NCI-H226 (cell line): ENCODE results near the gene GDNF.

Source experiments
- DNase-seq: peaks from one replicate; pipeline ENCODE4 v3.0.0-alpha.2; 2015

GDNF gene

GRCh38 chr5:37776826-37777225 is 63.0 kb downstream of the GDNF start:
- DNase-seq, result peak; percentile 61

GRCh38 chr5:37774912-37775483 is 64.8 kb downstream of the GDNF start:
- no peak for DNase-seq

GRCh38 chr5:37773809-37774208 is 66.0 kb downstream of the GDNF start:
- peak; percentile 34 for DNase-seq

DNA sequence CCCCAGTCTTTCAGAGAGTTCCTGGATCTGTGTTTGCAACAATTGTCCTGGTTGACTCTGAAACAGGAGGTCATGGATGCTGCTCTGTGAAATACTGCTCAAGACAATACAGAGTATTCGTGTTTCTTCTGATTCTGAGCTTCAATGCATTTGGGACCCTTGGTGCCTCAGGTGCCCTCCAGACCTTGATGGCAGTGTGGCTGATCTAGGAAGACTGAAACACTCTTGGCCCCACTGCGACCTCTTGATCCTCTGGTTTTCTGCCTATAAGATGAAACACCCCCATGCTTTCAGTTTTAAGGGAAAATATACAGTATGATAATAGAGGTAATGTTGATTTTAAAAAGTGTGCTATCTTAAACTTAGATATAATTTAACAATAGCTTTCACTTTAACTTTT is 67.6 kb downstream of the GDNF start:
- DNase-seq, result no peak

DNA sequence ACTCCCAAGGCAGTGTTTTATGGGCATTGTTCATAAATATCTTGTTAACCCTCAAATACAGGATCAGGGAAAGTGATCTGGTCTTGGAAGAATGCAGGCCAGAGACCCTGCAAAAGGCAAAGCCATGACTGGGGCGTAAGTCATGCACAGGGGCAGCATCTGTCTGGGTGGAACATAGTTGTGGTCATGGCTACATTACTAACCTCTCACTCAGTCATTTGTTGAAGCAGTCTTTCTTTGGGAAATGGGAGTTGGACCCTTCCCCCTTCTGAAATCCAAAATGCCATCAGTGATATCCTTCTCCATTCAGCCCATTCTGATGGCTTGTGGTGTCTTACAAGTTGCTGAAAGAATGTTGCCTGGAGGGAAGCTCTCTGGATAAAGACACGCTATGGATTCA is 68.1 kb downstream of the GDNF start:
- DNase-seq, result peak; percentile 98

DNA sequence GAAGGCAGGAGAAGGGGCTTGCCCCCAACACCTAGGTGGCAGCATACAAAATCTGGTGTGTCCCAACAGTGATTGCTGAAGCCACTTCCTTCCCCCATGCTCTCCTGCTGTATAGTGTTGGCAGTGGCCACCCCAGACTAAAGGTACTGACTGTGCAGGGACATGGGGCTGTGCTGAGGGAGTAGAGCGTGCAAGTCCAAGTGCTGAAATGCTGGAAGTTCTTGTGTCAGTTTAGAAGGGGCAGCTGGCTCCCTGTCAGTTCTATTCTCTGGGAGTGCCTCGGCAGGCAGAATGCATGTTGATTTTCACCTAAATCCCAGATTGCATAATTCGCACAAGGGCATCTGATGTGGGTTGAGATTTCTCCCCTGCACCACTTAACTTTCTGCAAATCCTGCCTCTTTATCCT is 68.6 kb downstream of the GDNF start:
- DNase-seq, result no peak

- DNase-seq, result no peak
These were observed 69.1 kb downstream of the GDNF start for GRCh38 chr5:37770786-37771185.

DNA sequence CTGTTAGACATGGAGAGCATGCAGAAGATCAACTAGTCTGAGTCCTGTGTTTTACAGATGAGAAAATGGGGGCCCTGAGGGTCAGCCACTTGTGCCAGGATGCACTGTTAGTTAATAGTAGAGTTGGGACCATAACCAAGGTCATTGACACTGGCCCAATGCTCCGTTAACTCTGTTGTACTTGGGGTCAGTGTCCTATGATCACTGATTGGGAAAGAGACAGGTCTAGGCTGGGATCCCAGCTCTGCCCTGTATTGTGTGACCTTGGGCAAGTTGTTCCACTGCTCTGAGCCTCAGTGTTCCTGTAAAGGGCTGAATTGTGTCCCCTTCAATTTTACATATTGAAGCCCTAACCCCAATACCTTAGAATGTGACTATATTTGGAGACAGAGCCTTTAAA is 70.0 kb downstream of the GDNF start:
- DNase-seq, result no peak

GRCh38 chr5:37769108-37769507 is 70.7 kb downstream of the GDNF start:
- no peak for DNase-seq

DNA sequence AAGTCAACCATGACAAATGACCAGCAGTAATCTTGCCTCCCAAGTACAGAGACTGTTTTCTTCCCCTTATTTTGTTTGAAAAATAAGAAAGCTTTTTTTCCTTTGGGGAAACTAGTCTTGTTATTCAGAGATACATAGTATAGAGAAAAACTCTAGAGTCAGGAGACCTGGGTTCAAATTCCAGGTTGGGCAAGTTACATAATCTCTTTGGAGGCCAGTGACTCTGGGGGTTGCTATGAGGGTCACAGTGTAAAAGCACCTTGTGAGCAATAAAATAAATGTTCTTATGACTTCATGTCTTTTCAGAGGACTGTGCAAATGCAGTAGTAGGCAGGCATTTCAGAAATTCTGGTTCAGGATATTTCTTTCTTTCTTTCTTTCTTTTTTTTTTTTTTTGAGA is 71.5 kb downstream of the GDNF start:
- no peak for DNase-seq

DNA sequence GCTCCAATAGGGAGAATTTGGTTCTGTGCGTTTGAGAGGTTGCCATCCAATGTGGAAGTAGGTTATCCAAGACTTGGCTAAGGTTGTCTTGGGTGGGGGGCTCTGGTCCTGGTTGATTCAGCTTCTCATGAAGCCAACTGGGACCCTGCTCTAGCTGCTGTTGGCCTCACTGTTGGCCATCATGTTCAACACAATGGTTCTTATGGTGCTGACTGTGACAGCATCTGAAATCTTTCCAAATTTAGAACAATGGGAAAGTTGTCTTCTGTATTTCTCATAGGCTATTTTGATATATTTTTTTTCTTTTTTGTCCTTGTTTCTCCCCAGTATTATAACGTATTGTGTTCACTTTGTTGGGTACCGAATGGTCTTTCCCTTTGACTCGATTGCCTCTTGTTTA is 71.9 kb downstream of the GDNF start:
- DNase-seq, result no peak

GRCh38 chr5:37767251-37767650 is 72.6 kb downstream of the GDNF start:
- no peak for DNase-seq
